Naive thymus-derived CD8-positive, alpha-beta T cell (primary cell): ENCODE data around the gene THEMIS. TPM values are rescaled to one million over a fixed set of nuclear protein-coding genes. Genes with fewer than 3 reads are reported as not detected.

Source experiments
- ATAC-seq, 2 donors: fragments of 150-1000 bp; cut with Tn5 transposase in 1 of 2; sonication (Bioruptor Pico), chemical (Tn5 transposase) in 1 of 2; 1 replicate in 1 of 2; 2 replicates in 1 of 2; pipeline ENCODE4 v1.10.0; 2021; ENCODE audit warnings: mild to moderate bottlenecking in 2 of 2, moderate library complexity in 2 of 2
- POLR2A ChIA-PET: fragments of 350-600 bp; sonication (Branson Sonifier 250); formaldehyde crosslinking; loops from one replicate; lab custom pipeline; 2021; ENCODE audit warnings: antibody characterized with exemption; lab: Charles Lee
- DNase-seq, 10 donors: peaks; one replicate each; pipeline versions ENCODE4 v3.0.0 to v3.0.0-alpha.2; 2020 to 2022
- H3K27ac Mint-ChIP-seq, 10 donors: one replicate each; pipeline ENCODE4 v1.8.0; 2020 to 2022; ENCODE audit warnings: mild to moderate bottlenecking in 10 of 10, mixed read lengths in 10 of 10, moderate library complexity in 4 of 10, inconsistent platforms in 1 of 10
- H3K27me3 Mint-ChIP-seq, 5 donors: one replicate each; pipeline ENCODE4 v1.8.0; 2021 to 2022; ENCODE audit warnings: mixed read lengths in 5 of 5
- H3K36me3 Mint-ChIP-seq, 3 donors: one replicate each; pipeline ENCODE4 v1.8.0; 2020 to 2022; ENCODE audit warnings: mixed read lengths in 3 of 3, mild to moderate bottlenecking in 2 of 3, inconsistent platforms in 1 of 3
- H3K4me1 Mint-ChIP-seq, 4 donors: one replicate each; pipeline ENCODE4 v1.8.0; 2021 to 2022; ENCODE audit warnings: mixed read lengths in 4 of 4
- H3K4me3 Mint-ChIP-seq, 10 donors: one replicate each; pipeline ENCODE4 v1.8.0; 2020 to 2022; ENCODE audit warnings: mild to moderate bottlenecking in 10 of 10, mixed read lengths in 10 of 10, moderate library complexity in 6 of 10, inconsistent platforms in 1 of 10
- H3K9me3 Mint-ChIP-seq, 9 donors: one replicate each; pipeline ENCODE4 v1.8.0; 2020 to 2022; ENCODE audit warnings: mixed read lengths in 9 of 9, mild to moderate bottlenecking in 3 of 9, inconsistent platforms in 1 of 9, moderate library complexity in 1 of 9
- polyA plus RNA-seq, 3 donors: library from polyadenylated mRNA; unstranded; fragments of 300-500 nt; fragmentation: Illumina TruSeq; gene quantifications; one replicate each; pipeline ENCODE4 v1.2.3, GENCODE V29; 2021
- total RNA-seq, 8 experiments: library from RNA in 2 of 8; stranded (reverse) in 2 of 8; gene quantifications; one replicate each; pipeline ENCODE4 v1.2.3 and lab custom pipeline; 2021 to 2026

Gene THEMIS
- total and polyA plus RNA-seq, 5 experiments from 2014 or later: 128 to 212 (median 168) TPM

- peaks cover 0 to 48% (median 21%) of the 10 kb centered on the region in 3 donors for H3K36me3 Mint-ChIP-seq
- POLR2A ChIA-PET: no interaction called here
Observed at GRCh38 chr6:127860723-127861122, 40.1 kb downstream of the THEMIS start.

GRCh38 chr6:127859956-127860355 is 40.9 kb downstream of the THEMIS start:
- DNase-seq: no peak
- H3K9me3 Mint-ChIP-seq: peaks cover 0 to 2% (median 0%) of the 10 kb centered on the region in 9 donors
- peak overlapping the region in 3 of 10 donors; percentile 0 to 53 (median 19) for H3K4me3 Mint-ChIP-seq
- no peak for ATAC-seq
- H3K36me3 Mint-ChIP-seq: peaks cover 0 to 47% (median 17%) of the 10 kb centered on the region in 3 donors
- H3K27me3 Mint-ChIP-seq: no peaks in the 10 kb centered on the region
- H3K4me1 Mint-ChIP-seq: peaks cover 41 to 86% (median 78%) of the 10 kb centered on the region in 4 donors
- peak overlapping the region in 6 of 10 donors; percentile 37 to 85 (median 75) for H3K27ac Mint-ChIP-seq
- POLR2A ChIA-PET: no interaction called here

More at GRCh38 chr6:127860723-127861122, 40.1 kb downstream of the THEMIS start:
- ATAC-seq (no peak), DNase-seq (no peak)
- Mint-ChIP-seq H3K27ac (peak overlapping the region in 1 of 10 donors; percentile 81), H3K4me1 (peaks cover 42 to 84% (median 79%) of the 10 kb centered on the region in 4 donors), H3K4me3 (no peak overlapping the region), H3K9me3 (peaks cover 0 to 2% (median 0%) of the 10 kb centered on the region in 9 donors), H3K27me3 (no peaks in the 10 kb centered on the region)

GRCh38 chr6:127858727-127859391 is 42.0 kb downstream of the THEMIS start:
- ATAC-seq (peak; percentile 39 to 50), DNase-seq (no peak)
- H3K4me3 Mint-ChIP-seq: peak overlapping the region in 8 of 10 donors; percentile 24 to 44 (median 34)
- H3K9me3 Mint-ChIP-seq: peaks cover 0 to 2% (median 0%) of the 10 kb centered on the region in 9 donors
- no peaks in the 10 kb centered on the region for H3K27me3 Mint-ChIP-seq
- POLR2A ChIA-PET: interaction anchor here (0.9 to 1.8 kb wide), 3 partner anchors 60 to 76 kb away, joined by 3 to 6 read pairs (median 3); no protein-coding TSS in a partner anchor
- H3K4me1 Mint-ChIP-seq: peaks cover 36 to 83% (median 74%) of the 10 kb centered on the region in 4 donors
- H3K27ac Mint-ChIP-seq: peak overlapping the region; percentile 32 to 88 (median 80)
- H3K36me3 Mint-ChIP-seq: peaks cover 6 to 45% (median 19%) of the 10 kb centered on the region in 3 donors

- H3K27me3 Mint-ChIP-seq: no peaks in the 10 kb centered on the region
- peaks cover 0 to 2% (median 0%) of the 10 kb centered on the region in 9 donors for H3K9me3 Mint-ChIP-seq
- H3K4me1 Mint-ChIP-seq: peaks cover 33 to 82% (median 74%) of the 10 kb centered on the region in 4 donors
- peaks cover 8 to 51% (median 13%) of the 10 kb centered on the region in 3 donors for H3K36me3 Mint-ChIP-seq
- POLR2A ChIA-PET: interaction anchor here (1.0 to 1.2 kb wide), 2 partner anchors 10 to 50 kb away, joined by 3 to 4 read pairs; no protein-coding TSS in a partner anchor
- H3K4me3 Mint-ChIP-seq: peak overlapping the region; percentile 12 to 77 (median 41)
- peak overlapping the region; percentile 56 to 89 (median 78) for H3K27ac Mint-ChIP-seq
- ATAC-seq (peak; percentile 36 to 49), DNase-seq (no peak)
Observed at GRCh38 chr6:127857051-127857637, 43.7 kb downstream of the THEMIS start.

- peaks cover 8 to 64% (median 18%) of the 10 kb centered on the region in 3 donors for H3K36me3 Mint-ChIP-seq
Observed at GRCh38 chr6:127855542-127856159, 45.2 kb downstream of the THEMIS start.

GRCh38 chr6:127854009-127854408 is 46.8 kb downstream of the THEMIS start:
- Mint-ChIP-seq H3K4me1 (peaks cover 43 to 87% (median 85%) of the 10 kb centered on the region in 4 donors), H3K27ac (peak overlapping the region in 8 of 10 donors; percentile 11 to 77 (median 66)), H3K27me3 (no peaks in the 10 kb centered on the region), H3K9me3 (peaks cover 0 to 2% (median 0%) of the 10 kb centered on the region in 9 donors), H3K4me3 (peak overlapping the region in 4 of 10 donors; percentile 7 to 31 (median 14)), H3K36me3 (peaks cover 22 to 66% (median 30%) of the 10 kb centered on the region in 3 donors)
- ATAC-seq (no peak), DNase-seq (no peak)
- POLR2A ChIA-PET: interaction anchor here (0.7 kb wide), 1 partner anchor 47 kb away, joined by 4 read pairs; no protein-coding TSS in a partner anchor

More at GRCh38 chr6:127855542-127856159, 45.2 kb downstream of the THEMIS start:
- Mint-ChIP-seq H3K4me3 (peak overlapping the region in 9 of 10 donors; percentile 3 to 77 (median 55)), H3K4me1 (peaks cover 39 to 87% (median 85%) of the 10 kb centered on the region in 4 donors), H3K9me3 (peaks cover 0 to 2% (median 0%) of the 10 kb centered on the region in 9 donors), H3K27ac (peak overlapping the region; percentile 54 to 92 (median 82)), H3K27me3 (no peaks in the 10 kb centered on the region)
- ATAC-seq (peak; percentile 56 to 68), DNase-seq (peak; percentile 13 to 64 (median 54))
- POLR2A ChIA-PET: interaction anchor here (0.6 to 1.8 kb wide), 6 partner anchors 117 to 1869 kb away, joined by 3 to 5 read pairs (median 4); no protein-coding TSS in a partner anchor

GRCh38 chr6:127851197-127851596 is 49.7 kb downstream of the THEMIS start:
- Mint-ChIP-seq H3K27me3 (no peaks in the 10 kb centered on the region), H3K36me3 (peaks cover 28 to 87% (median 46%) of the 10 kb centered on the region in 3 donors), H3K27ac (peak overlapping the region in 6 of 10 donors; percentile 22 to 68 (median 32)), H3K9me3 (no peaks in the 10 kb centered on the region), H3K4me1 (peaks cover 41 to 84% (median 77%) of the 10 kb centered on the region in 4 donors), H3K4me3 (peak overlapping the region in 4 of 10 donors; percentile 16 to 52 (median 24))
- POLR2A ChIA-PET: no interaction called here
- ATAC-seq: no peak
- no peak for DNase-seq

GRCh38 chr6:127845242-127845641 is 55.6 kb downstream of the THEMIS start:
- ATAC-seq: no peak
- H3K4me3 Mint-ChIP-seq: peak overlapping the region in 7 of 10 donors; percentile 0 to 71 (median 22)
- peaks cover 32 to 88% (median 53%) of the 10 kb centered on the region in 3 donors for H3K36me3 Mint-ChIP-seq
- H3K27me3 Mint-ChIP-seq: no peaks in the 10 kb centered on the region
- peak overlapping the region in 7 of 10 donors; percentile 0 to 81 (median 40) for H3K27ac Mint-ChIP-seq
- peaks cover 0 to 2% (median 0%) of the 10 kb centered on the region in 9 donors for H3K9me3 Mint-ChIP-seq
- no peak for DNase-seq
- POLR2A ChIA-PET: no interaction called here
- H3K4me1 Mint-ChIP-seq: peaks cover 32 to 74% (median 60%) of the 10 kb centered on the region in 4 donors

GRCh38 chr6:127844529-127844928 is 56.3 kb downstream of the THEMIS start:
- Mint-ChIP-seq H3K4me1 (peaks cover 29 to 72% (median 58%) of the 10 kb centered on the region in 4 donors), H3K27me3 (no peaks in the 10 kb centered on the region), H3K36me3 (peaks cover 24 to 87% (median 49%) of the 10 kb centered on the region in 3 donors), H3K4me3 (peak overlapping the region in 2 of 10 donors; percentile 2 to 10), H3K9me3 (peaks cover 0 to 2% (median 0%) of the 10 kb centered on the region in 9 donors), H3K27ac (peak overlapping the region in 3 of 10 donors; percentile 20 to 66 (median 26))
- ATAC-seq (no peak), DNase-seq (no peak)
- POLR2A ChIA-PET: no interaction called here

GRCh38 chr6:127843582-127843981 is 57.3 kb downstream of the THEMIS start:
- H3K4me3 Mint-ChIP-seq: peak overlapping the region in 1 of 10 donors; percentile 20
- H3K27me3 Mint-ChIP-seq: no peaks in the 10 kb centered on the region
- peaks cover 20 to 84% (median 45%) of the 10 kb centered on the region in 3 donors for H3K36me3 Mint-ChIP-seq
- ATAC-seq (no peak), DNase-seq (no peak)
- peaks cover 0 to 2% (median 0%) of the 10 kb centered on the region in 9 donors for H3K9me3 Mint-ChIP-seq
- H3K4me1 Mint-ChIP-seq: peaks cover 27 to 72% (median 57%) of the 10 kb centered on the region in 4 donors
- H3K27ac Mint-ChIP-seq: peak overlapping the region in 6 of 10 donors; percentile 29 to 76 (median 65)
- POLR2A ChIA-PET: no interaction called here

- H3K27me3 Mint-ChIP-seq: no peaks in the 10 kb centered on the region
- H3K36me3 Mint-ChIP-seq: peaks cover 19 to 77% (median 37%) of the 10 kb centered on the region in 3 donors
- DNase-seq (no peak), ATAC-seq (no peak)
- H3K27ac Mint-ChIP-seq: peak overlapping the region in 2 of 10 donors; percentile 33 to 67
- peak overlapping the region in 1 of 10 donors; percentile 1 for H3K4me3 Mint-ChIP-seq
- POLR2A ChIA-PET: interaction anchor here (0.7 kb wide), 1 partner anchor 24 kb away, joined by 3 read pairs; no protein-coding TSS in a partner anchor
- peaks cover 0 to 2% (median 0%) of the 10 kb centered on the region in 9 donors for H3K9me3 Mint-ChIP-seq
- peaks cover 27 to 66% (median 57%) of the 10 kb centered on the region in 4 donors for H3K4me1 Mint-ChIP-seq
Observed at GRCh38 chr6:127842562-127842961, 58.3 kb downstream of the THEMIS start.
